ENCODE results near the gene UBE2K.
"Not testable (repeated sequence)": the region's sequence is repeated elsewhere in the genome, so short reads cannot be mapped to it uniquely, and the experiment has no call there.

Gene UBE2K

DNA sequence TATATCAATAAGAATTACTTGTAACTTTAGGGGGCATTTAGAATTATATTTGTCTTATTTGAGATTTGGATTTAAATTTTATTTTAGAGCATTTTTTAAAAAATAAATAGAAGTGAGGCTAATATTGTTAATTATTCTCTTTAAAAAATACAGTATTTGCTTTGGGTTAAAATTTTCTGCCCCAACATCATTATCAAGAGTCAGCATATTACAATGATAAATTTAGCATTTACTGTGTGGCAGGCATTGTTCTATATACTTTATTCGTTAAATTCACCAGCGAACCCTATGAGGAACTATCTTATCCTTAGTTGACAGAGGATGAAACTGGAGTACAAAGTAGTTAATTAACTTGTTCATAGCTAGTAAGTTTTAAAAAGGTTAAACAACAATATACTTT, 34.0 kb downstream of the UBE2K start:
- DNase-seq: no peak

DNA sequence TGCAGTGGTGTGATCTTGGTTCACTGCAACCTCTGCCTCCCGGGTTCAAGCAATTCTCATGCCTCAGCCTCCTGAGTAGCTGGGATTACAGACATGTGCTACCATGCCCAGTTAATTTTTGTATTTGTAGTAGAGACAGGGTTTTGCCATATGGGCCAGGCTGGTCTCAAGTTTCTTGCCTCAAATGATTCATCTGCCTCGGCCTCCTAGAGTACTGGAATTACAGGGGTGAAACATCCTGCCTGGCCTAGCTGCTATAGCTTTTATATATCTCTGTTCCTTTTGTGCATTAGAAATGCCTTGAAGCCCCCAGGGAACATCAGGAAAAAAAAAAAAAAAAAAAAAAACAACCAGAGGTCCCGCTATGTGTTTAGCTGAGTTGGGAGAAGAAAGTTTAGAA, 34.8 kb downstream of the UBE2K start:
- DNase-seq: no peak

DNA sequence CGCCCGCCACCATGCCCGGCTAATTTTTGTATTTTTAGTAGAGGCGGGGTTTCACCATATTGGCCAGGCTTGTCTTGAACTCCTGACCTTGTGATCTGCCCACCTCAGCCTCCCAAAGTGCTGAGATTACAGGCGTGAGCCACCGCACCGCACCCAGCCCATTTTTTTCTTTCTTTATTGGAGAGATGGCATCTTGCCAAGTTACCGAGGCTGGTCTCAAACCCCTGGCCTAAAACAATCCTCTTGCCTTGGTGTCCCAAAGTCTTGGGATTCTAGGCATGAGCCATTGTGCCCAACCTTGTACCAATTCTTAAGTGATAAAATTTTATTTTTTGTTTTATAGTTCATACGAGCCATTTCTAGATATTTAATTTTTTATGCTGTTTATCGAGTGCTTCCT, 41.7 kb downstream of the UBE2K start:
- not testable (repeated sequence) for DNase-seq

DNA sequence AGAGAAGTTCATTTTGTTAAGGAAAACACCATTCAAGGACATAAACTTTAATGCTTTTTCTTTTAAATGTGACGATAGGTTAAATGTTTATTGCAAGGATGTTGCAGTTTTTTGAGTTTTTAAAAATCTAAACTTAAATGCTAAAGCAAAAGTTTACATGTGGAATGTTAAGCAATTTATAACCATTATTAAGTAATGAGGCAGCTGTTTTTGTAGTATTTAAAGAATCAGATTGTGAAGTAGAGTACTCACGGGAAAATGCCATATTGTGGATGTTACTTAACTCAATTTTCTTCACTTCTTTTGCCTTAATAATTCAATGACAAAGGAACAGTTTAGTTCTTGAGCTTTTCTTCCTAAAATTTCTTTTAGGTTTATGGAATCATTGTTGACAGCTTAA, 43.5 kb downstream of the UBE2K start:
- DNase-seq: no peak

DNA sequence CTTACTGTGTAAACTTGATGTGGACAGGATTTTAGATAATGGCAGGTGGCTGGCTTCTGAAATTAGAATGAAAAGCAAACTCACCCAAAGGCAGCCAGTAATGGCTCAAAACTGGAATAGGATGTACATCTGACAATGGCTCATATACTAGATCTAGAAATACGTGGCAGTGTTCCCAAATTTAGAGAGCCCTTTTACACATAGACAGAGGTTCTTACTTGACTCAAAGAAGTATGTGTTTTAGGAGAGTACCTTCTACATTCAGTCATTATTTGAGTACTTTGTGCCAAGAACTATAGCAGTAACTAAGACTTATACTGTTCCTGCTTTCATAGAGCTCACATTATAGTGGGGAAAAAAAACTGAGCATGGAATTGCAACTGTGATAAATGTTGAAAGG, 48.0 kb downstream of the UBE2K start:
- no peak for DNase-seq

DNA sequence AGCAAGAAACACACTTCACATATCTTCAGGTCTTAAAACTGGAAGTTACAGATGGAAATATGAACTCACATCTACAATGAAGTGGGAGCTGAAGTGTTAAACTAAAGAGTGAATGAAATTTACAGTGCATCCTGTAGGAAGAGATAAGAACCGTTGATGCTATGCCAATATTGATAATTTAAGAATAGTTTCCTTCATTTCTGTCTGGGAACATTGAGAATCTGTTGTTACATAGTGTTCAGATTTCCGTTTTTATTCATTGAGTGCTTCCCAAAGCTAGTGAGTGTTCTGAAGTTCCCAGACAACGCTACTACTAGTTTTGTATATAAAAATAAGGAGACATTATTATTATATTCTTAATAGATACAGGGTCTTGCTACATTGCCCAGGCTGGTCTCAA, 52.3 kb downstream of the UBE2K start:
- DNase-seq: no peak

DNA sequence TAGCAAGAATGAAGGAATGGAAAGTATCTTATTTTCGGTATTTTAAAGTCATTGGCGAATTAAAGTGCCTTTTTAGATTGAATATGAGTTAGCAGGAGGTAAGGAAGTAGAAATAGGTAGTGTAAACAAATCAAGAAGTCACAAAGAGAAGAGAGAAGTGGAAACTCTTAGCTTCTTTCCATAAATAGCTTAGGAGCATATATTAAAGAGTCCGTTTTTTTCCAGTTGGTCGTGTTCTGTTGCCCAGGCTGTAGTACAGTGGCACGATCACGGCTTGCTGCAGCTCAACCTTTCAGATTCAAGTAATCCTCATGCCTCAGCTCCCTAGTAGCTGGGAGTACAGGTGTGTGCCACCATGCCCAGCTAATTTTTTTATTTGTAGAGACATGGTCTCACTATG, 56.4 kb downstream of the UBE2K start:
- DNase-seq: no peak

DNA sequence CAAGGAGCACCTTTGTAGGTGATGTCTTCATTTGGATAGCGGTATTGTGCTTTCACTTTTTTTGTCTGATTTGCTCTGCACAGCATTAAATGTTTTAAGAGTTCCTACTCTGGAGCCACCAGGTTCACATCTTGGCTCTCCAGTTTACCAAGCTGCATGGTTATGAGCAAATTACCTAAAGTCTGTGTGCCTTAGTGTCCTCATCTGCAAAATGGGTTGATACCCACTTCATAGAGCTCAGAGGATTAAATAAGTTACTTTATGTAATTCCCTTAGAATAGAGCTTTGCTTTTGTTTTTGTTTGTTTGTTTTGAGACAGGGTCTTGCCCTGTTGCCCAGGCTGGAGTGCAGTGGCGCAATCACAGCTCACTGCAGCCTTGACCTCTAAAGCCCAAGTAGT, 58.2 kb downstream of the UBE2K start:
- DNase-seq: no peak

DNA sequence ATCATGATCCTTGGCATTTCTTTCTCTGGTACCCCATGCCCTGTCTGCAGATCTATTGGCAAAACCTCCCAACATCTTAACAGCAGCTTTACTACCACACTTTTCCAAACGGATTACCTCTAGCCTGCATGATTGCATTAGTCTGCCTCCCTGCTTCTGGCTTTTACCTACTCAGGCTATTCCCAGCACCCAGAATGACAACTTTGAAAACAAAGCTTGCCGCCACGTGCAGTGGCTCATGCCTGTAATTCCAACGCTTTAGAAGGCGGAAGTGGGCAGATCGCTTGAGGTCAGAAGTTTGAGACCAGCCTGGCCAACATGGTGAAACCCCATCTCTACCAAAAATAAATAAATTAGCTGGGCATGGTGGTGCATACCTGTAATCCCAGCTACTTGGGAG, 60.2 kb downstream of the UBE2K start:
- DNase-seq: no peak

DNA sequence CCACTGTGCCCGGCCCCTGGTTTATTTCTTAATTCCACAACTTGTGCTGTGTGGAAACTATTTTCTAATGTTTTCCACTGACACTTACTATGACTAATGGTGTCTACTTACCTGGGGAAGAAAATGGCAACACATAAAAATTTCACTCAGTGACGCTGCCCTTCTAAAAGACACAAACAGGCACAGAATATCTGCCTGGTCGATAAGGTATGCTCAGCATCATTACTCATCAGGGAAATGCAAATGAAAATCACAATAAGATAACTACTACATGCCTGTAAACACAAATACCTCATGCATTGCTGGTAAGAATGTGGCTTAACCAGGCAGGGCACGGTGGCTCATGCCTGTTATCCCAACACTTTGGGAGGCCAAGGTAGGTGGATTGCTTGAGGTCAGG, 61.6 kb downstream of the UBE2K start:
- no peak for DNase-seq

DNA sequence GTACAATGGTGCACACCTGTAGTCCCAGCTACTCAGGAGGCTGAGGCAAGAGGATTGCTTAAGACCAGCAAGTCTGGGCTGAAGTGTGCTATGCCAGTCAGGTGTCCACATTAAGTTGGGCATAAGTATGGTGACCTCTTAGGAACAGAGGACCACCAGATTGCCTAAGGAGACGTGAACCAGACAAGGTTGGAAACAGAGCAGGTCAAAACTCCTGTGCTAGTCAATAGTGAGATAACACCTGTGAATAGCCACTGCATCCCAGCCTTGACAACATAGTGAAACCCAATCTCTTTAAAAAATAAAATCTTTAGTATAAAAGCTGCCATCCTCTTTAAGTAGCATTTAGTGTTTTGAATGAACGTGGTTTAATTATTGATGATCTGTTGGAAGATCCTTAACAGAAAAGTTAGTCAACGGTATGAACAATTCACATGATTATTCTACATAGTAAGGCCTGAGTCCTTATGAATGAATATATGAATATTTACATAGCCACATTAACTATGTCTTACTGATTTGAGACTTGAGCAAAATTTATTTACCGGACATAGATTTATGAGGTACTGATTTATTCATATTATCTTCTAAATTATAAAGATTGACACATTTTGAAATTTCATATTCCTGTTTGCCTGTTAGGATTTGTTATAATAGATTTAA, 63.2 kb downstream of the UBE2K start:
- DNase-seq: no peak

DNA sequence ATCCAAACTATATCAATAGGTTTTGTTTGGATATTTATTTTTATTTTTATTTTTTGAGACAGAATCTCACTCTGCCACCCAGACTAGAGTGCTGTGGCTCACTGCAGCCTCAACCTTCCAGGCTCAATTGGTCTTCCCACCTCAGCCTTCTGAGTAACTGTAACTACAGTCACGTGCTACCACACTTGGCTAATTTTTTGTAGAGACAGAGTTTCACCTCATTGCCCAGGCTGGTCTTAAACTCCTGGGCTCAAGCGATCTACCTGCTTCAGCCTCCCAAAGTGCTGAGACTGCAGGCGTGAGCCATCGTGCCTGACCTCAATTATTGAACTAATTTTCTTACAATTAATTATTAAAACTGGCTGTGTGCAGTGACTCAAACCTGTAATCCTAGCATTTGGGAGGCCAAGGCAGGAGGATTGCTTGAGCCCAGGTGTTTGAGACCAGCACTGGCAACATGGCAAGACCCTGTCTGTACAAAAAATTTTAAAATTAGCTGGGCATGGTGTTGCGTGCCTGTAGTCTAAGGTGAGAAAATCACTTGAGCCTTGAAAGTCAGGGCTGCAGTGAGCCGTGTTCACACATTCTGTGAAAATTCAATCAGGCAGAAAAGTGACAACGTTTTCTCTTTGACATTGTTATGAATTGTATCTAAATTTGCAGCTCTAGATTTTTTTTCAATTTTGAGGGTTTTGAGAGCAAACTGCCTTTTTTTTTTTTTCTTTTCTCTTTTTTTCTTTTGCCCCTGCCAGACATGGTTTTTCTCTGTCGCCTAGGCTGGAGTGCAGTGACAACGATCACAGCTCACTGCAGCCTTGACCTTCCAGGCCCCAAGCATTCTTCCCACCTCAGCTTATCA, 66.0 kb downstream of the UBE2K start:
- DNase-seq: no peak

DNA sequence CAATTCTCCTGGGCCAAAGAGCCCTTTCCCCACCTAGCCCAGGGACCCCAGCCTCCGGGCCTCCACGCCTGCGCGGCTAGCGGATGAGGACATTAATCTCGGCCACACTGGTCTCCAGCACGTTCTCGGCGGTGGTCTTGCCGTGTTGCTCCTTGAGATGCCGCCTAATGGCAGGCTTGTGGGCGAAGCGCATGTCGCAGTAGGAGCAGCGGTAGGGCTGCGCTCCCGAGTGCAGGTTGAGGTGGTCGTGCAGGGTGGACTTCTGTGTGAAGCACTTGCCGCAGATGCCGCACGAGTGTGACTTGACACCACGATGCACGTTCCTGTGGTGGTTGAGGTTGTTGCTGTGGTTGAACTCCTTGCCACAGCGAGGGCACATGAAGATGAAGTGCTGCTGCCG, 72.1 kb downstream of the UBE2K start:
- no peak for DNase-seq

DNA sequence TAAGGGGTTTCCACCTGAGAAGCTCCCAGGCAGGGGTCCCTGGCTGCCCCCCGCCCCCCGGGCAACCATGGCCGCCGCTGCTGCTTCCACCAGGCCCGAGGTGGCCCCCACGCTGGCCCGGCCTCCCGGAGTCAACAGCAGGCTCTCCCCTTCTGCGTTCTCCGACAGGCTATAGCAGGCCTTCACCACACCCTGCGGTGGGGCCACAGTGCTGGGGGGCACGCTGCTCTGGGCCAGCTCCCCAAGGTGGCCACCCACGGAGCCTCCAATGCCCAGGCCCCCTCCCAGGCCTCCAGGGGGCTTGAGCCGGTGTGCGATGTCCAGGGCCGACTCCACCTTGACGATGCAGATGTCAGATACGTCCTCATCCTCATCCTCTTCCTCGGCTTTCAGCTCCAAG, 72.5 kb downstream of the UBE2K start:
- no peak for DNase-seq

DNA sequence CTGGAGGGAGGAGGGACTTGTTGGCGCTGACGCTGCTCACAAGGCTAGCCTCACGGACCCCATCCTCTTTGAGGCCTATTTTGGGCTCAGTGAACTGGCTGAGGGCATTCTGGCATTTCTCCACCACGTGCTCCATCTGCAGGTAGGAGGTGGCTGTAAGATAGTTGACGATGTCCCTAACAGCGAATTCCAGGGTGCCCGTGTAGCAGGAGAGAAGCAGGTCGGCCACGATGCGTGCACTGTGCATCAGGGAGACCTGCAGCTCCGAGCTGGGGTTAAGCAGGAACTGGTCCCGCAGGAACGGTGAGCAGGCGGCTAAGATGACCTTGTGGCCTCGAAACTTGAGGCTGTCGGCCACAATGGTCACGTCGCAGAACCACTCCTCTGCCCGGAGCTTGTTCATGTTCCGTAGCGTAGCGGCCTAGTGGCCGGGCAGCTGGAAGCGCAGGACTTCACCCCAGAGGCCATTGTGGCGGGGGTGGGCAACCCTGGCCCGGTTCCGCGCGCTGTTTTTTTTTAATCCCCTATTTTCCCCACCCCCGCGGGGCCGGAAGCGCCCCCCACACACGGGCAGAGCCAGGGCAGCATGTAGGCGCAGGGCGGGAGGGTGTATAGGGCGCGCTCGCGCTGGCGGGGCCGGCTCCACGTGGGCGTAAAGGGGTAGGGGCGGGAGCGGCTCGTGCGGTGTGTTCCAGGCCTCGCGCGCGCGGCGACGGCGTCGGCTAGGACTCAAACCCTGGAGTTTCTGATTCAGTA, 73.2 kb downstream of the UBE2K start:
- no peak for DNase-seq

DNA sequence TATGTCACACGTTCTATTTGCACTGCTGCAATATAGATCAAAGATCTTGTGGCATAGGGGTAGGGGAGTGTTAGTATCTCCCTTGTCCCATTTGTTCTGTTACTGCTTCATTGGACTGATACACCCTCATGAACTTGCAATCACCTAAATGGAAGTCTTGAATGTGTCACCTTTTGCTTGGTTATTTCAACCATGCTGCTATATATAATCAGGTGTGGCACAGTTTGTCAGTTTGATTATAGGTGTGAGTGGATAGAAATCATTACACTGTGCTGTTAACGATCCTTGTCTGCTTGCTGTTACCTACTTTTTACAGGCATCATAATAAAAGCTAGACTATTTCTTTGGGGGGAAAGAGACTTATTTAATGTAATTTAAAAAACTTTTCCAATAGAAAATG, 84.1 kb downstream of the UBE2K start:
- not testable (repeated sequence) for DNase-seq

DNA sequence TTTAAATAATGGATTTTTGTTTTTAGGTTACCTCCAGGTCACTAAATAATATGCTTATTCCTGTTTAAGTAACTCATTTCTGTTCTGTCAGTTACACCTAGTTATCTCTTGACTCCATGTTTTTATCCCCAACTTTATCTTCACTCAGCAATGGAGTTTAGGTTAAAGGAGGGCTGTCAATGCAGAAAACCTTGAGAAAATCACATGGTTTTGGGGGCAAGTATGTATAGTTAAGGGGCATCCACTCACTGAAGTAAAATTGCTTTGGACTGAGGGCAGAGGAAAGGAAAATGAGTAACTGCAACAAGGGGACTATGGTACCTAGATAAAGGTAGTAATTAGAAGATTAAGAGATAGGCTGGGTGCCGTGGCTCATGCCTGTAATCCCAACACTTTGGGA, 87.1 kb downstream of the UBE2K start:
- no peak for DNase-seq

DNA sequence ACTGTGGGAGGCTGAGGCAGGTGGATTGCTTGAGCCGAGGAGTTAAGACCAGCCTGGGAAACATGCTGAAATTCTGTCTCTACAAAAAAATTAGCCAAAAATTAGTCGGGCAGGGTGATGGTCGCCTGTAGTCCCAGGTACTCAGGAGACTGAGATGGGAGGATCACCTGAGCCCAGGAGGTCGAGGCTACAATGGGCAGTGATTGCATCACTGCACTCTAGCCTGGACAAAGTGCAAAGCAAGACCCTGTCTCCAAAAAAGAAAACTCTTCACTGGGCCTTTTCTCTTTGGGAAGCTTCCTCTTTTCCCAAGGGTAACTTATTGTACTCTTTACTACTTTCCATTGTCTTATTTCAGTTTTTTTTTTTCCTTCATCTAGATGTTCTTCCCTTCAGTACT, 88.9 kb downstream of the UBE2K start:
- DNase-seq: no peak

DNA sequence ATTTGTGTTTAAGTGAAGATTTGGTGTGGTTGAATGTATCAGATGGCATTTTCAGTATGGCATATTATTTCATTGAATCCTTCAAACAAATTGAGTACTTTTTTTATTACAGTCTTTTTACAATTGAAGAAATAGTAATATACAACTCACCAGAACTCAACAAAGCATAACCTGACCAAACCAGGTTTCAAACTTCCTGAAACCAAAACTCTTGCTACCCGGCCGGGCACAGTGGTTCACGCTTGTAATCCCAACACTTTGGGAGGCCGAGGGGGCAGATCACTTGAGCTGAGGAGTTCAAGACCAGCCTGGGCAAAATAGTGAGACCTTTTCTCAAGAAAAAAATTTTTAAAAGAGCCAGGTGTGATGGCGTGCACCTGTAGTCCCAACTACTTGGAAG, 94.2 kb downstream of the UBE2K start:
- DNase-seq: no peak

DNA sequence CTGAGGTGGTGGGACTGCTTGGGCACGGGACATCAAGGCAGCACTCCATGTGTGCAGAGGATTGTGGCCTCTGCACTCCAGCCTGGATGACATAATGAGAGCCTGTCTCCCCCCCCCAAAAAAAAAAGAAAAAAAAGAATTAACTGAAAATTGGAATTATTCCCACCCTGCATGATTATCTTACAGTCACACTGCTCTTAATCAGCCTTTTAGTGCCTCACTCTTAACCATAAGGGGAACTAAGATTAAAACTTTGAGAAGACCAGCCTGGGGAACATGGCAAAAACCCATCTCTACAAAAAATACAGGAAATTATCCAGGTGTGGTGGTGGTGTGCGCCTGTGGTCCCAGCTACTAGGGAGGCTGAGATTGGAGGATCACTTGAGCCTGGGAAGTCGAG, 94.6 kb downstream of the UBE2K start:
- no peak for DNase-seq

DNA sequence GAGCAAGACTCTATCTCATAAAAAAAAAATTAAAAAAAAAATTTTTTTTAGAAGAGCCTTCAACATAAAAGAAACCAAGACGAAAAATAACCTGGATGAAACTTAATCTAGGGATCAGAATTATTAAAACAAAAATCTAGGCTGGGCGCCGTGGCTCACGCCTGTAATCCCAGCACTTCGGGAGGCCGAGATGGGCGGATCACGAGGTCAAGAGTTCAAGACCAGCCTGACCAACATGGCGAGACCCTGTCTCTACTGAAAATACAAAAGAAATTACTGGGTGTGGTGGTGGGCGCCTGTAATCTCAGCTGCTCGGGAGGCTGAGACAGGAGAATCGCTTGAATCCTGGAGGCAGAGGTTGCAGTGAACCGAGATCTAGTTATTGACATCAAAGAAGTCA, 95.0 kb downstream of the UBE2K start:
- not testable (repeated sequence) for DNase-seq

DNA sequence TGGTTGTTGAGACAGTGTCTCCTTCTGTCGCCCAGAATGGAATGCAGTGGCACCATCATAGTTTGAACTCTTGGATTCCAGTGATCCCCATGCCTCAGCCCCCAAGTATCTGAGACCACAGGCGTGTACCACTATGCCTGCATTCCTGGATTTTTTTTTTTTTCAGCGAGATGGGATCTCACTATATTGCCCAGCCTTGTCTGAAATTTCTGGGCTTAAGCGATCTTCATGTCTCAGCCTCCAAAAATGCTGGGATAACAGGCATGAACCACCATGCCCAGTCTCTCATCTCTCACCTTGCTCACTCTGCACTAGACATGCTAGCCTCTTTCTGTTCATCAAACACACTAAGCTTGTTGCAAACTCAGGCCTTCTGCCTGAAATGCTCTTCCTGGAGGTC, 104.1 kb downstream of the UBE2K start:
- DNase-seq: no peak

DNA sequence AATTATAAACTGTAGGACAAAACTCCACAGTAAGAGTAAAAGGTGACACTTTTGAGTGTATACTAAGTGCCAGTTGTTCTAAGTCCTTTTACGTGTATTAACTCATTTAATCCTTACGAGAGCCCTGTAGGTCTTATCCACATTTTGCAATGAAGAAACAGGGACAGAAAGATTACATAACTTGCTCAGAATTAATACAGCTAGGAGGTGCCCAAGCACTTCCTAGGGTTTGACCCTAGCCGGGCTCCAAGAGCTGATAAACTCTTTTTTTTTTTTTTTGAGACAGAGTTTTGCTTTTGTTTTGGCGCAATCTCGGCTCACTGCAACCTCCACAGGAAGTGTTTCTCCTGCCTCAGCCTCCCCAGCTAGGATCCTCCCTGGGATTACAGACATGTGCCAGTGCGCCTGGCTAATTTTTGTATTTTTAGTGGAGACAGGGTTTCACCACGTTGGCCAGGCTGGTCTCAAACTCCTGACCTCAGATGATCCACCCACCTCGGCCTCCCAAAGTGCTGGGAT, 110.4 kb downstream of the UBE2K start:
- DNase-seq: no peak

DNA sequence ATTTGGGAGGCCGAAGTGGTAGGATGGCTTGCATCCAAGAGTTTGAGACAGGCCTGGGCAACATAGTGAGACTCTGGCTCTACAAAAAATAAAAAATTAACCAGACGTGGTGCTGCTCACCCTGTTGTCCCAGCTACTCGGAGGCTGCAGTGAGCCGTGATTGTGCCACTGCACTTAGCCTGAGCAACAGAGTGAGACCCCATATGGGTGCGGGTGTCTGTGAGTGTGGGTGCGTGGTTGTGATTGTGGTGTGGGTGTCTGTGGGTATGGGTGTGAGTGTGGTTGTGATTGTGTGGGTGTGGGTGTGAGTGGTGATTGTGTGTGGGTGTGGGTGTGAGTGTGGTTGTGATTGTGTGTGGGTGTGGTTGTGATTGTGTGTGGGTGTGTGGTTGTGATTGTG, 114.6 kb downstream of the UBE2K start:
- no peak for DNase-seq

All from stimulated activated CD4-positive, alpha-beta T cell treated with anti-CD3 and anti-CD28 coated beads, Interleukin-2, amount 100 ng/mL, for 48 hours (primary cell).